ENCODE measurements around the gene IRF2. TPM values are rescaled to one million over a fixed set of nuclear protein-coding genes. Genes with fewer than 3 reads are reported as not detected.

Gene IRF2
- polyA plus RNA-seq, 2 of the 4 experiments (the other 2 are of a cell fraction) = 11.0 to 23.5 TPM

GRCh38 chr4:184457535-184458249, 16.7 kb downstream of the IRF2 start:
- 96% methylated on average over 11 of the region's 11 CpGs for WGBS (ENCODE audit: missing lambda C conversion rate)
- TF ChIP-seq FOSB (CRISPR knock-in tag; IDR thresholded peaks at IDR 0.05) (no peak), SREBF2 (IDR thresholded peaks at IDR 0.05) (no peak), KDM1A (IDR thresholded peaks at IDR 0.05; ENCODE audit: low read depth) (no peak), MAX (IDR thresholded peaks at IDR 0.05) (no peak), TFCP2L1 (CRISPR knock-in tag; IDR thresholded peaks at IDR 0.05) (no peak), EP300 (IDR thresholded peaks at IDR 0.05) (no peak), HMGXB4 (CRISPR knock-in tag; IDR thresholded peaks at IDR 0.05; ENCODE audit: borderline replicate concordance) (no peak), FOXS1 (CRISPR knock-in tag; IDR thresholded peaks at IDR 0.05) (no peak), CBX8 (IDR thresholded peaks at IDR 0.05) (no peak), TP53 (CRISPR knock-in tag; IDR thresholded peaks at IDR 0.05) (no peak)
- TF ChIP-seq, protein P1, sequence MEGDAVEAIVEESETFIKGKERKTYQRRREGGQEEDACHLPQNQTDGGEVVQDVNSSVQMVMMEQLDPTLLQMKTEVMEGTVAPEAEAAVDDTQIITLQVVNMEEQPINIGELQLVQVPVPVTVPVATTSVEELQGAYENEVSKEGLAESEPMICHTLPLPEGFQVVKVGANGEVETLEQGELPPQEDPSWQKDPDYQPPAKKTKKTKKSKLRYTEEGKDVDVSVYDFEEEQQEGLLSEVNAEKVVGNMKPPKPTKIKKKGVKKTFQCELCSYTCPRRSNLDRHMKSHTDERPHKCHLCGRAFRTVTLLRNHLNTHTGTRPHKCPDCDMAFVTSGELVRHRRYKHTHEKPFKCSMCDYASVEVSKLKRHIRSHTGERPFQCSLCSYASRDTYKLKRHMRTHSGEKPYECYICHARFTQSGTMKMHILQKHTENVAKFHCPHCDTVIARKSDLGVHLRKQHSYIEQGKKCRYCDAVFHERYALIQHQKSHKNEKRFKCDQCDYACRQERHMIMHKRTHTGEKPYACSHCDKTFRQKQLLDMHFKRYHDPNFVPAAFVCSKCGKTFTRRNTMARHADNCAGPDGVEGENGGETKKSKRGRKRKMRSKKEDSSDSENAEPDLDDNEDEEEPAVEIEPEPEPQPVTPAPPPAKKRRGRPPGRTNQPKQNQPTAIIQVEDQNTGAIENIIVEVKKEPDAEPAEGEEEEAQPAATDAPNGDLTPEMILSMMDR (IDR thresholded peaks at IDR 0.05) = no peak
- TF ChIP-seq, protein P2, sequence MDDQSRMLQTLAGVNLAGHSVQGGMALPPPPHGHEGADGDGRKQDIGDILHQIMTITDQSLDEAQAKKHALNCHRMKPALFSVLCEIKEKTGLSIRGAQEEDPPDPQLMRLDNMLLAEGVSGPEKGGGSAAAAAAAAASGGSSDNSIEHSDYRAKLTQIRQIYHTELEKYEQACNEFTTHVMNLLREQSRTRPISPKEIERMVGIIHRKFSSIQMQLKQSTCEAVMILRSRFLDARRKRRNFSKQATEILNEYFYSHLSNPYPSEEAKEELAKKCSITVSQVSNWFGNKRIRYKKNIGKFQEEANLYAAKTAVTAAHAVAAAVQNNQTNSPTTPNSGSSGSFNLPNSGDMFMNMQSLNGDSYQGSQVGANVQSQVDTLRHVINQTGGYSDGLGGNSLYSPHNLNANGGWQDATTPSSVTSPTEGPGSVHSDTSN (IDR thresholded peaks at IDR 0.05) = no peak
- CTCF ChIA-PET = interaction anchor here (1.8 kb wide), 1 partner anchor 194 kb away, joined by 4 read pairs; no protein-coding TSS in a partner anchor
- no peaks in the 10 kb centered on the region for H3K9me3 ChIP-seq
- H3K27ac ChIP-seq = no peak overlapping the region
- no peak overlapping the region for H3K4me2 ChIP-seq
- DNase-seq (ENCODE audit: low read depth in 1 of 2, low spot score in 1 of 2) (no peak), ATAC-seq (no peak), FAIRE-seq (no peak)
- H3K4me3 ChIP-seq = no peak overlapping the region
- no peaks in the 10 kb centered on the region for H3K4me1 ChIP-seq
- POLR2A ChIA-PET = no interaction called here

DNA sequence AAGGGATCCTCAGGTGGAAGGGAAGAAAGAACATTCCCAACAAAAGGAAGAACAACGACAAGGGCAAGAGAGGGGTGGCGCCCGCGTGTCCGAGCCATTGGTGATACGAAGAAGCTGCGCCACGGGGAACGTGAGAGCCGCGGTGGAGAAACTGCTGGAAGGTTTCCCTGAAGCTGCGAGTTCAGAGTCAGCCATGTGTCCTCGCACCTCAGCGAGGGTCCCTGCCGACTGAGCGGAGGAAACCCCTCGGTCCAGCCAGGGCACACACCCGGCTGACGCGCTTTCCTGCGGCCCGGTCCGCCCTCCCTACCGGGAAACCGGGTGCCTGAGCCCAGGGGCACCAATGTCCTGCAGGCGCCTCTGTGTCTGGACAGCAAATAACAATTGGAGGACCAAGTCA, 18.0 kb downstream of the IRF2 start:
- 95% methylated on average over 25 of the region's 26 CpGs for WGBS (ENCODE audit: missing lambda C conversion rate)
- no peak overlapping the region for H3K4me2 ChIP-seq
- ATAC-seq (no peak), FAIRE-seq (no peak), DNase-seq (ENCODE audit: low read depth in 1 of 2, low spot score in 1 of 2) (no peak)
- no peaks in the 10 kb centered on the region for H3K9me3 ChIP-seq
- no peak overlapping the region for H3K4me3 ChIP-seq
- H3K27ac ChIP-seq = no peak overlapping the region
- POLR2A ChIA-PET = no interaction called here
- H3K4me1 ChIP-seq = no peaks in the 10 kb centered on the region
- TF ChIP-seq FOSB (CRISPR knock-in tag; IDR thresholded peaks at IDR 0.05) = no peak
- TF ChIP-seq KDM1A (IDR thresholded peaks at IDR 0.05; ENCODE audit: low read depth) = no peak
- no peak for TF ChIP-seq POLR2A (IDR thresholded peaks at IDR 0.05; ENCODE audit: low read length)
- no peak for TF ChIP-seq TP53 (CRISPR knock-in tag; IDR thresholded peaks at IDR 0.05)
- no peak for TF ChIP-seq ESRRA (IDR thresholded peaks at IDR 0.05; ENCODE audit: borderline replicate concordance, low read length)
- no peak for TF ChIP-seq EHMT2 (IDR thresholded peaks at IDR 0.05; ENCODE audit: low read depth)
- no peak for TF ChIP-seq HOXA7 (CRISPR knock-in tag; IDR thresholded peaks at IDR 0.05)
- TF ChIP-seq ZC3H11A (IDR thresholded peaks at IDR 0.05) = no peak
- no peak for TF ChIP-seq FOSL2 (IDR thresholded peaks at IDR 0.05)
- TF ChIP-seq FOSL2 (CRISPR knock-in tag; IDR thresholded peaks at IDR 0.05) = no peak
- no peak for TF ChIP-seq SREBF2 (IDR thresholded peaks at IDR 0.05)
- TF ChIP-seq POLR2AphosphoS2 (conservative IDR thresholded peaks at IDR 0.05; ENCODE audit: low read length) = no peak
- TF ChIP-seq RCOR1 (IDR thresholded peaks at IDR 0.05; ENCODE audit: low read depth, low read length) = no peak
- no peak for TF ChIP-seq NPAS2 (CRISPR knock-in tag; IDR thresholded peaks at IDR 0.05; ENCODE audit: borderline replicate concordance)
- no peak for TF ChIP-seq TFCP2L1 (CRISPR knock-in tag; IDR thresholded peaks at IDR 0.05)
- no peak for TF ChIP-seq HOXB5 (CRISPR knock-in tag; IDR thresholded peaks at IDR 0.05)
- TF ChIP-seq, protein P3, sequence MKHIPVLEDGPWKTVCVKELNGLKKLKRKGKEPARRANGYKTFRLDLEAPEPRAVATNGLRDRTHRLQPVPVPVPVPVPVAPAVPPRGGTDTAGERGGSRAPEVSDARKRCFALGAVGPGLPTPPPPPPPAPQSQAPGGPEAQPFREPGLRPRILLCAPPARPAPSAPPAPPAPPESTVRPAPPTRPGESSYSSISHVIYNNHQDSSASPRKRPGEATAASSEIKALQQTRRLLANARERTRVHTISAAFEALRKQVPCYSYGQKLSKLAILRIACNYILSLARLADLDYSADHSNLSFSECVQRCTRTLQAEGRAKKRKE (CRISPR knock-in tag; IDR thresholded peaks at IDR 0.05; ENCODE audit: low read depth) = no peak
- TF ChIP-seq HDAC2 (IDR thresholded peaks at IDR 0.05) = no peak
- TF ChIP-seq MAX (IDR thresholded peaks at IDR 0.05) = no peak
- no peak for TF ChIP-seq MAFK (IDR thresholded peaks at IDR 0.05; ENCODE audit: partially characterized antibody)
- no peak for TF ChIP-seq NR3C1 (IDR thresholded peaks at IDR 0.05)
- CTCF ChIA-PET = interaction anchor here (1.8 kb wide), 1 partner anchor 192 kb away, joined by 4 read pairs; no protein-coding TSS in a partner anchor
